Measurements from ENCODE around the gene POLR3C.

- no peak for TF ChIP-seq POLR2A (IDR thresholded peaks at IDR 0.05; ENCODE audit: low read length)
- no peak for TF ChIP-seq GATA1 (IDR thresholded peaks at IDR 0.05; ENCODE audit: low read depth, low read length)
Observed at GRCh38 chr1:145886816-145887215, 62.8 kb downstream of the POLR3C start.

Measured in erythroblast (primary cell).